CD8-positive, alpha-beta memory T cell (primary cell): ENCODE measurements around the gene SLC25A17. TPM values are rescaled to one million over a fixed set of nuclear protein-coding genes. Genes with fewer than 3 reads are reported as not detected.
A peak's percentile ranks its signal among the peaks of the same experiment; 100 is the strongest.
"Not testable (repeated sequence)": the region's sequence is repeated elsewhere in the genome, so short reads cannot be mapped to it uniquely, and the experiment has no call there.

ENCODE experiments used
- CTCF ChIA-PET: fragments of 350-600 bp; sonication (Branson Sonifier 250); formaldehyde crosslinking; loops from one replicate; lab custom pipeline; 2021; ENCODE audit warnings: antibody characterized with exemption; lab: Charles Lee
- POLR2A ChIA-PET: fragments of 350-600 bp; sonication (Branson Sonifier 250); formaldehyde crosslinking; loops from one replicate; lab custom pipeline; 2021; ENCODE audit warnings: antibody characterized with exemption; lab: Charles Lee
- DNase-seq, 5 donors: peaks; one replicate each; pipeline versions ENCODE4 v3.0.0 to v3.0.0-alpha.2; 2020 to 2022; ENCODE audit warnings: mixed read lengths in 1 of 5
- H3K27ac ChIP-seq: one replicate; pipeline ENCODE4 v1.7.0; 2013; ENCODE audit warnings: low read depth, mild to moderate bottlenecking, low read length, moderate library complexity
- H3K27me3 ChIP-seq: 2 replicates; pipeline ENCODE4 v1.7.0; 2013; ENCODE audit warnings: low read length, mild to moderate bottlenecking; ENCODE audit not compliant: insufficient read depth, poor library complexity, severe bottlenecking
- H3K36me3 ChIP-seq: 2 replicates; pipeline ENCODE4 v1.7.0; 2013; ENCODE audit warnings: mild to moderate bottlenecking, low read length, moderate library complexity; ENCODE audit not compliant: insufficient read depth
- H3K4me1 ChIP-seq: 2 replicates; pipeline ENCODE4 v1.7.0; 2013; ENCODE audit warnings: mild to moderate bottlenecking, low read length, moderate library complexity; ENCODE audit not compliant: insufficient read depth
- H3K4me3 ChIP-seq: 2 replicates; pipeline ENCODE4 v1.7.0; 2013; ENCODE audit warnings: mild to moderate bottlenecking, low read length
- H3K9me3 ChIP-seq: 2 replicates; pipeline ENCODE4 v1.7.0; 2013; ENCODE audit warnings: mild to moderate bottlenecking, low read length
- H3K27ac Mint-ChIP-seq, 8 donors: one replicate each; pipeline ENCODE4 v1.8.0; 2020 to 2021; ENCODE audit warnings: mixed read lengths in 8 of 8, mild to moderate bottlenecking in 6 of 8, inconsistent platforms in 3 of 8, moderate library complexity in 3 of 8
- H3K27me3 Mint-ChIP-seq, 2 donors: one replicate each; pipeline ENCODE4 v1.8.0; 2020 to 2021; ENCODE audit warnings: mixed read lengths in 2 of 2, mild to moderate bottlenecking in 1 of 2, moderate library complexity in 1 of 2
- H3K36me3 Mint-ChIP-seq, 3 donors: one replicate each; pipeline ENCODE4 v1.8.0; 2020 to 2021; ENCODE audit warnings: mixed read lengths in 3 of 3, inconsistent platforms in 1 of 3, mild to moderate bottlenecking in 1 of 3
- H3K4me1 Mint-ChIP-seq, 3 donors: one replicate each; pipeline ENCODE4 v1.8.0; 2020 to 2021; ENCODE audit warnings: mixed read lengths in 3 of 3, inconsistent platforms in 1 of 3, mild to moderate bottlenecking in 1 of 3
- H3K4me3 Mint-ChIP-seq, 7 donors: one replicate each; pipeline ENCODE4 v1.8.0; 2020 to 2021; ENCODE audit warnings: mixed read lengths in 7 of 7, mild to moderate bottlenecking in 6 of 7, moderate library complexity in 4 of 7, inconsistent platforms in 2 of 7
- H3K9me3 Mint-ChIP-seq, 5 donors: one replicate each; pipeline ENCODE4 v1.8.0; 2020 to 2022; ENCODE audit warnings: mixed read lengths in 5 of 5, mild to moderate bottlenecking in 3 of 5, moderate library complexity in 2 of 5, inconsistent platforms in 1 of 5
- polyA plus RNA-seq: library from polyadenylated mRNA; unstranded; fragments of 300-500 nt; fragmentation: Illumina TruSeq; gene quantifications from one replicate; pipeline ENCODE4 v1.2.3, GENCODE V29; 2021
- total RNA-seq, 2 experiments: library from RNA; stranded (reverse); gene quantifications; one replicate each; pipeline ENCODE4 v1.2.3, GENCODE V29; 2021

Gene SLC25A17
- 10 to 100 TPM; 31.4 to 35.1 TPM for total RNA-seq
- polyA plus RNA-seq, result 17.6 TPM

- Mint-ChIP-seq H3K27me3 (no peaks in the 10 kb centered on the region), H3K36me3 (peaks cover 0 to 27% (median 5%) of the 10 kb centered on the region in 3 donors), H3K4me3 (peak within 1 kb of the TSS; percentile 90 to 98 (median 97)), H3K4me1 (peaks cover 29 to 46% (median 45%) of the 10 kb centered on the region in 3 donors), H3K9me3 (no peaks in the 10 kb centered on the region), H3K27ac (peak within 1 kb of the TSS; percentile 85 to 99 (median 96))
- H3K27me3 ChIP-seq, result no peaks in the 10 kb centered on the region
- ChIA-PET POLR2A (interaction anchor here (0.5 to 1.1 kb wide), 5 partner anchors 9 to 467 kb away, joined by 3 to 5 read pairs (median 4); partner anchors contain the start of genes RANGAP1 and ST13), CTCF (interaction anchor here (1.8 kb wide), 1 partner anchor 136 kb away, joined by 5 read pairs; no protein-coding TSS in a partner anchor)
- H3K36me3 ChIP-seq, result no peaks in the 10 kb centered on the region
- H3K4me3 ChIP-seq, result peak within 1 kb of the TSS; percentile 88
- H3K9me3 ChIP-seq, result no peaks in the 10 kb centered on the region
- H3K4me1 ChIP-seq, result peaks cover 23% of the 10 kb centered on the region
- DNase-seq, result peak; percentile 79 to 91 (median 85)
- H3K27ac ChIP-seq, result peak within 1 kb of the TSS; percentile 83
These were observed at the start of gene SLC25A17 for GRCh38 chr22:40818747-40819598. Gene SLC25A17, minus strand, starts transcription at chr22:40819346. Its CDS starts 98 bp downstream, at chr22:40819248.

GRCh38 chr22:40868379-40868778, 49.2 kb upstream of the SLC25A17 start:
- H3K9me3 Mint-ChIP-seq, H3K36me3 ChIP-seq, H3K4me1 ChIP-seq, H3K27me3 ChIP-seq, H3K4me3 ChIP-seq, H3K4me3 Mint-ChIP-seq, H3K9me3 ChIP-seq, H3K27ac ChIP-seq, H3K27me3 Mint-ChIP-seq, DNase-seq: not testable (repeated sequence)
- POLR2A ChIA-PET, result interaction anchor here (1.0 kb wide), 1 partner anchor 12 kb away, joined by 4 read pairs; the partner anchor contains the start of gene ST13
- Mint-ChIP-seq H3K27ac (peak overlapping the region in 1 of 8 donors; percentile 38), H3K36me3 (peaks cover 4 to 24% (median 8%) of the 10 kb centered on the region in 3 donors), H3K4me1 (peaks cover 9 to 23% (median 9%) of the 10 kb centered on the region in 3 donors)
- CTCF ChIA-PET, result interaction anchor here (0.5 kb wide), 1 partner anchor 547 kb away, joined by 4 read pairs; no protein-coding TSS in a partner anchor

- Mint-ChIP-seq H3K4me3 (no peak overlapping the region), H3K36me3 (peaks cover 4 to 25% (median 8%) of the 10 kb centered on the region in 3 donors)
- H3K27me3 ChIP-seq, result no peaks in the 10 kb centered on the region
These were observed 48.0 kb upstream of the SLC25A17 start for GRCh38 chr22:40867109-40867508.

GRCh38 chr22:40862537-40862936, 43.4 kb upstream of the SLC25A17 start:
- Histone ChIP-seq H3K9me3 (no peaks in the 10 kb centered on the region), H3K27me3 (no peaks in the 10 kb centered on the region), H3K4me3 (no peak overlapping the region), H3K36me3 (no peaks in the 10 kb centered on the region), H3K27ac (no peak overlapping the region), H3K4me1 (peaks cover 12% of the 10 kb centered on the region)
- Mint-ChIP-seq H3K4me3 (no peak overlapping the region), H3K36me3 (peaks cover 0 to 19% (median 12%) of the 10 kb centered on the region in 3 donors), H3K27me3 (no peaks in the 10 kb centered on the region), H3K27ac (peak overlapping the region in 2 of 8 donors; percentile 35 to 79), H3K4me1 (peaks cover 27 to 54% (median 36%) of the 10 kb centered on the region in 3 donors), H3K9me3 (no peaks in the 10 kb centered on the region)
- ChIA-PET CTCF (no interaction called here), POLR2A (no interaction called here)
- no peak for DNase-seq

More at GRCh38 chr22:40867109-40867508, 48.0 kb upstream of the SLC25A17 start:
- POLR2A ChIA-PET, result no interaction called here
- Mint-ChIP-seq H3K4me1 (peaks cover 10 to 31% (median 14%) of the 10 kb centered on the region in 3 donors), H3K27ac (peak overlapping the region in 1 of 8 donors; percentile 95), H3K27me3 (no peaks in the 10 kb centered on the region), H3K9me3 (no peaks in the 10 kb centered on the region)
- CTCF ChIA-PET, result interaction anchor here (0.7 to 1.3 kb wide), 4 partner anchors 10 to 736 kb away, joined by 3 to 9 read pairs (median 3); partner anchors contain the start of genes ST13 and XPNPEP3
- Histone ChIP-seq H3K36me3 (no peaks in the 10 kb centered on the region), H3K9me3 (no peaks in the 10 kb centered on the region), H3K27ac (no peak overlapping the region), H3K4me3 (no peak overlapping the region), H3K4me1 (peaks cover 4% of the 10 kb centered on the region)
- DNase-seq, result no peak

GRCh38 chr22:40862013-40862412, 42.9 kb upstream of the SLC25A17 start, which contains the start of gene DNAJB7:
Gene DNAJB7, minus strand, starts transcription at chr22:40862113. Its CDS starts 119 bp downstream, at chr22:40861994.
- no peaks in the 10 kb centered on the region for H3K9me3 Mint-ChIP-seq
- H3K27ac Mint-ChIP-seq, result peak within 1 kb of the TSS in 6 of 8 donors; percentile 17 to 79 (median 46)
- peaks cover 29 to 57% (median 40%) of the 10 kb centered on the region in 3 donors for H3K4me1 Mint-ChIP-seq
- peaks cover 15% of the 10 kb centered on the region for H3K4me1 ChIP-seq
- no peaks in the 10 kb centered on the region for H3K9me3 ChIP-seq
- H3K27me3 ChIP-seq, result no peaks in the 10 kb centered on the region
- no peak within 1 kb of the TSS for H3K4me3 ChIP-seq
- H3K27me3 Mint-ChIP-seq, result no peaks in the 10 kb centered on the region
- POLR2A ChIA-PET, result no interaction called here
- H3K27ac ChIP-seq, result no peak within 1 kb of the TSS
- H3K36me3 Mint-ChIP-seq, result peaks cover 0 to 24% (median 12%) of the 10 kb centered on the region in 3 donors
- no peaks in the 10 kb centered on the region for H3K36me3 ChIP-seq
- peak within 1 kb of the TSS in 1 of 7 donors; percentile 73 for H3K4me3 Mint-ChIP-seq
- CTCF ChIA-PET, result no interaction called here
- no peak for DNase-seq

- POLR2A ChIA-PET, result interaction anchor here (0.6 to 1.4 kb wide), 9 partner anchors 21 to 1725 kb away, joined by 3 to 7 read pairs (median 3); partner anchors contain the start of genes EP300 and PHF5A
- H3K4me3 Mint-ChIP-seq, result peak overlapping the region; percentile 94 to 99 (median 96)
- DNase-seq, result no peak
These were observed 38.2 kb upstream of the SLC25A17 start for GRCh38 chr22:40857309-40857855.

GRCh38 chr22:40856513-40857308, 37.6 kb upstream of the SLC25A17 start, which contains the start of the genes ST13 and XPNPEP3:
Gene ST13, minus strand, starts transcription at chr22:40856639. Its CDS starts 99 bp downstream, at chr22:40856540.
Gene XPNPEP3, plus strand, starts transcription at chr22:40857148. Its CDS starts 34 bp downstream, at chr22:40857182.
- POLR2A ChIA-PET, result interaction anchor here (0.6 to 1.4 kb wide), 16 partner anchors 12 to 1725 kb away, joined by 3 to 7 read pairs (median 3); partner anchors contain the start of genes DESI1, EP300, PHF5A and RBX1
- peaks cover 45% of the 10 kb centered on the region for H3K4me1 ChIP-seq
- Mint-ChIP-seq H3K4me1 (peaks cover 53 to 77% (median 64%) of the 10 kb centered on the region in 3 donors), H3K27ac (peak within 1 kb of the TSS; percentile 99 to 100 (median 100)), H3K27me3 (no peaks in the 10 kb centered on the region), H3K9me3 (no peaks in the 10 kb centered on the region), H3K36me3 (peaks cover 0 to 32% (median 9%) of the 10 kb centered on the region in 3 donors), H3K4me3 (peak within 1 kb of the TSS; percentile 94 to 99 (median 96))
- DNase-seq, result peak; percentile 95 to 98 (median 96)
- CTCF ChIA-PET, result interaction anchor here (1.2 to 1.7 kb wide), 4 partner anchors 10 to 174 kb away, joined by 3 to 9 read pairs (median 4); no protein-coding TSS in a partner anchor
- no peaks in the 10 kb centered on the region for H3K27me3 ChIP-seq
- H3K27ac ChIP-seq, result peak within 1 kb of the TSS; percentile 99
- no peaks in the 10 kb centered on the region for H3K36me3 ChIP-seq
- no peaks in the 10 kb centered on the region for H3K9me3 ChIP-seq
- H3K4me3 ChIP-seq, result peak within 1 kb of the TSS; percentile 82

More at GRCh38 chr22:40857309-40857855, 38.2 kb upstream of the SLC25A17 start:
- H3K36me3 ChIP-seq, result no peaks in the 10 kb centered on the region
- H3K4me1 ChIP-seq, result peaks cover 45% of the 10 kb centered on the region
- CTCF ChIA-PET, result interaction anchor here (1.5 to 1.7 kb wide), 3 partner anchors 9 to 174 kb away, joined by 4 to 9 read pairs (median 5); no protein-coding TSS in a partner anchor
- H3K9me3 ChIP-seq, result no peaks in the 10 kb centered on the region
- peaks cover 0 to 35% (median 12%) of the 10 kb centered on the region in 3 donors for H3K36me3 Mint-ChIP-seq
- H3K27me3 ChIP-seq, result no peaks in the 10 kb centered on the region
- peak overlapping the region; percentile 99 for H3K27ac ChIP-seq
- peak overlapping the region; percentile 82 for H3K4me3 ChIP-seq
- H3K27me3 Mint-ChIP-seq, result no peaks in the 10 kb centered on the region
- no peaks in the 10 kb centered on the region for H3K9me3 Mint-ChIP-seq
- H3K4me1 Mint-ChIP-seq, result peaks cover 49 to 74% (median 64%) of the 10 kb centered on the region in 3 donors
- H3K27ac Mint-ChIP-seq, result peak overlapping the region; percentile 99 to 100 (median 100)
